Thoracic aorta (tissue), 2 donors: ENCODE results near the gene DYRK1B. TPM values are rescaled to one million over a fixed set of nuclear protein-coding genes. Genes with fewer than 3 reads are reported as not detected.
A peak's percentile ranks its signal among the peaks of the same experiment; 100 is the strongest.

ENCODE experiments used
- ATAC-seq: fragments of 150-250 bp; one replicate; pipeline ENCODE4 v1.8.0; 2017; ENCODE audit warnings: low read depth; ENCODE audit not compliant: insufficient number of reproducible peaks, low FRiP score
- DNase-seq: peaks from one replicate; pipeline ENCODE4 v3.0.0-alpha.2; 2020; ENCODE audit warnings: low spot score
- H3K27ac ChIP-seq, 2 donors: fragments of 200-600 bp; sonication (generic); 1 replicate in 1 of 2; 2 replicates in 1 of 2; pipeline ENCODE4 v1.5.1; 2016; ENCODE audit warnings: mild to moderate bottlenecking in 2 of 2, moderate library complexity in 2 of 2
- H3K27me3 ChIP-seq: fragments of 200-600 bp; sonication (generic); replicated peaks from 2 replicates; pipeline ENCODE4 v1.6.0; 2016; ENCODE audit warnings: mild to moderate bottlenecking; ENCODE audit not compliant: insufficient read depth
- H3K36me3 ChIP-seq: fragments of 200-600 bp; sonication (generic); one replicate; pipeline ENCODE4 v1.5.1; 2016
- H3K4me1 ChIP-seq, 2 donors: fragments of 200-600 bp; sonication (generic); 1 replicate in 1 of 2; 2 replicates in 1 of 2; pipeline versions ENCODE4 v1.5.1 to v1.6.0; 2016; ENCODE audit warnings: low read depth in 2 of 2, mild to moderate bottlenecking in 1 of 2; ENCODE audit not compliant: control insufficient read depth in 1 of 2
- H3K4me3 ChIP-seq: fragments of 200-600 bp; sonication (generic); 2 replicates; pipeline ENCODE4 v1.5.1; 2016; ENCODE audit warnings: mild to moderate bottlenecking
- H3K9me3 ChIP-seq: fragments of 200-600 bp; sonication (generic); 2 replicates; pipeline ENCODE4 v1.5.1; 2016
- CTCF ChIP-seq: fragments of 200-600 bp; sonication (generic); IDR thresholded peaks from one replicate; pipeline ENCODE4 v1.5.1; 2019; ENCODE audit warnings: antibody characterized with exemption
- total RNA-seq, 2 donors: library from RNA; depleted of rRNA; stranded (reverse); fragments of >200 nt; gene quantifications; one replicate each; pipeline versions ENCODE4 v1.1.0 to v1.2.3, GENCODE V29; 2016

Gene DYRK1B
- total RNA-seq, 2 donors from 2014 or later: 8.9 to 10.2 TPM

- H3K4me1 ChIP-seq: no peaks in the 10 kb centered on the region
- TF ChIP-seq CTCF: no peak
- H3K9me3 ChIP-seq: no peaks in the 10 kb centered on the region
- no peaks in the 10 kb centered on the region for H3K36me3 ChIP-seq
- no peaks in the 10 kb centered on the region for H3K27me3 ChIP-seq
- no peak overlapping the region for H3K27ac ChIP-seq
- ATAC-seq: no peak
- no peak overlapping the region for H3K4me3 ChIP-seq
- no peak for DNase-seq
Observed at GRCh38 chr19:39802958-39803357, 31.0 kb downstream of the DYRK1B start.

- DNase-seq: no peak
- TF ChIP-seq CTCF: no peak
- Histone ChIP-seq H3K4me1 (no peaks in the 10 kb centered on the region), H3K36me3 (no peaks in the 10 kb centered on the region), H3K27me3 (no peaks in the 10 kb centered on the region), H3K4me3 (no peak overlapping the region), H3K9me3 (no peaks in the 10 kb centered on the region), H3K27ac (no peak overlapping the region)
- ATAC-seq: no peak
Observed at GRCh38 chr19:39797083-39797482, 36.9 kb downstream of the DYRK1B start.

GRCh38 chr19:39796000-39796498 is 37.9 kb downstream of the DYRK1B start:
- H3K36me3 ChIP-seq: no peaks in the 10 kb centered on the region
- H3K27me3 ChIP-seq: no peaks in the 10 kb centered on the region
- no peak overlapping the region for H3K27ac ChIP-seq
- TF ChIP-seq CTCF: no peak
- ATAC-seq (no peak), DNase-seq (no peak)
- H3K4me1 ChIP-seq: no peaks in the 10 kb centered on the region
- H3K9me3 ChIP-seq: no peaks in the 10 kb centered on the region
- no peak overlapping the region for H3K4me3 ChIP-seq

GRCh38 chr19:39795001-39795400 is 39.0 kb downstream of the DYRK1B start:
- Histone ChIP-seq H3K9me3 (no peaks in the 10 kb centered on the region), H3K27me3 (no peaks in the 10 kb centered on the region), H3K4me3 (no peak overlapping the region), H3K4me1 (no peaks in the 10 kb centered on the region), H3K36me3 (no peaks in the 10 kb centered on the region), H3K27ac (no peak overlapping the region)
- DNase-seq: no peak
- ATAC-seq: no peak
- TF ChIP-seq CTCF: no peak

GRCh38 chr19:39792999-39793546 is 40.9 kb downstream of the DYRK1B start:
- Histone ChIP-seq H3K27me3 (no peaks in the 10 kb centered on the region), H3K36me3 (no peaks in the 10 kb centered on the region), H3K27ac (no peak overlapping the region), H3K4me3 (peak overlapping the region; percentile 73), H3K9me3 (peaks cover 3% of the 10 kb centered on the region), H3K4me1 (no peaks in the 10 kb centered on the region)
- peak; percentile 86 for TF ChIP-seq CTCF
- DNase-seq (peak; percentile 33), ATAC-seq (peak; percentile 92)
